HG03575 (cell line): ENCODE measurements around the gene PRAC1.

Experiments used
- ATAC-seq: cut with Tn5 transposase; IDR thresholded peaks from one replicate; pipeline ENCODE4 v1.9.1; 2021; ENCODE audit not compliant: unreplicated experiment, insufficient number of reproducible peaks, low FRiP score; ENCODE audit errors: extremely low read depth

The PRAC1 gene

GRCh38 chr17:48722201-48722907 lies at the start of gene PRAC1:
TSS of gene PRAC1 (minus strand) at chr17:48722518. CDS start at chr17:48722392, 126 bp downstream.
- ATAC-seq: no peak

GRCh38 chr17:48770954-48771353 lies 48.6 kb upstream of the PRAC1 start:
- no peak for ATAC-seq

GRCh38 chr17:48769009-48769675 lies 46.8 kb upstream of the PRAC1 start:
- ATAC-seq: no peak

- ATAC-seq: no peak
Measured at GRCh38 chr17:48767263-48767774, 45.0 kb upstream of the PRAC1 start.

- no peak for ATAC-seq
Measured at GRCh38 chr17:48761114-48761513, 38.8 kb upstream of the PRAC1 start.

GRCh38 chr17:48760411-48760810 lies 38.1 kb upstream of the PRAC1 start:
- no peak for ATAC-seq

- no peak for ATAC-seq
Measured at GRCh38 chr17:48759288-48759687, 37.0 kb upstream of the PRAC1 start.

- ATAC-seq: no peak
Measured at GRCh38 chr17:48757524-48757961, 35.2 kb upstream of the PRAC1 start.

GRCh38 chr17:48756830-48757251 lies 34.5 kb upstream of the PRAC1 start:
- no peak for ATAC-seq

- ATAC-seq: no peak
Measured at GRCh38 chr17:48755356-48755755, 33.0 kb upstream of the PRAC1 start.

- ATAC-seq: no peak
Measured at GRCh38 chr17:48754500-48755261, 32.4 kb upstream of the PRAC1 start.

- ATAC-seq: no peak
Measured at GRCh38 chr17:48753794-48754499, 31.6 kb upstream of the PRAC1 start.

- ATAC-seq: no peak
Measured at GRCh38 chr17:48752399-48753288, 30.3 kb upstream of the PRAC1 start.

- no peak for ATAC-seq
Measured at GRCh38 chr17:48751733-48752398, 29.5 kb upstream of the PRAC1 start.

GRCh38 chr17:48751172-48751571 lies 28.9 kb upstream of the PRAC1 start:
- ATAC-seq: no peak

GRCh38 chr17:48749621-48750553 lies 27.6 kb upstream of the PRAC1 start:
- no peak for ATAC-seq
